Activated CD8-positive, alpha-beta memory T cell treated with anti-CD3 and anti-CD28 coated beads for 24 hours (primary cell): ENCODE measurements around the gene TRIM2.

Source experiments
- DNase-seq: peaks from one replicate; pipeline ENCODE4 v3.0.0-alpha.2; 2020

Gene TRIM2

DNA sequence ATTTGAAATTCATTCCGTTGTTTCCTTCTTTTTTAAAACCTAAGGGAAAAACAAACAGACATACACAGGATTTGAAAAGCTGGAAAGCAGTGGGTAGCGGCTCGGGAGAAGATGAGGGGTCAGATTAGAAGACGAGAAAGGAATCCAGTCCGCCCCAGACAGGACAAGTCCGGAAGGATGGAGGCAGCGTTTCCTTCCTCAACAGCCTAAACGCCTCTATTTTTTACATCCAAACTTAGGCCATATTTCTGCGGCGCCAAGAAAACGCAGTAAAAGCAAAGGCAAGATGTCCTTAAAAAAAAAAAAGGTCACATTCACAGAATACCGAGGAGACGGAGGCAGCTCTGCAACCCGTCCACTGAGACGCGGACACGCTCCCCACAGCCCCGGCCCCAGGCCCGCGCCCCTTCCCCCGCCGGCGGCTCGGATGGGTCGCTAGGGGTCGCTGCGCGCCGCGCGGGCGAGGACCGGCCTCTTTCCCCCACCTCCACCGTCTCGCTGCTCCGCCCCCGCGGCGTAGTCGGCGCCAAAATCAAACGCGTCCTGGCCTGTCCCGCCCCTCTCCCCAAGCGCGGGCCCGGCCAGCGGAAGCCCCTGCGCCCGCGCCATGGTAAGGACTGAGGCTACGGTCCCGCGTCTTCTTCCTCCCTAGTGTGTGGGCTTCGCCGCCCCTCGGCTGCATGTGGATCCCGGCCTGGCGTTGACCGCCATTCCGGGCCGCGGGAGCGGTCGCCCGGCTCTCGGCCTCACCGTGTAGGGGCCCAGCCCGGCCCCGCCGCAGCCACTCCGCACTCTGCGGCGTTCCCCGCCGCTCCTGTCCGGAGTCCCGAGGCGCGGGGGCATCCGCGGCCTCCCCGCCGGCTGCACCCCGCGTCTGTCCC is 140.1 kb downstream of the TRIM2 start, which contains the start of gene MND1:
Gene MND1, plus strand, starts transcription at position 558 of the 881 bp plus-strand sequence. Its CDS starts 50 bp downstream, at position 608.
- DNase-seq: peak; percentile 96

GRCh38 chr4:153345012-153345981 is 141.1 kb downstream of the TRIM2 start:
- DNase-seq: peak; percentile 80

DNA sequence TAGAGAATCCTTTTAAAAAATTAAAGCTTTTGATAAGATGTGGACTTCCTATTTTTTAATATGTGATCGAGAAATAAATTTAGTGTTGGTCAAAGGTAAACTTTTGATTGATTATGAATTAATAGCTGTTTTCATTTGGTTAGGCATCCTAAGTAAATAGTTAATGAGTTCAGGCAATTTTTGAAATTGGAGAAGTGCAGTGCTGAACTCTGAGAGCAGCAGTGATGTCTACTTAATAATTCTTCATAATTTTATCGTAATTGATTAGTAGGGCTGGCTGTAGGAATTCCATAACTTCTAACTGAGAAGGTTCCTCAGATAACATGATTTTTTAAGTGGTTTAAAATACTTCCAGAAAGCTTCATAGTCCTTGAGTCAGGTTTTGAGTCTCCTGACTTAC is 141.8 kb downstream of the TRIM2 start:
- no peak for DNase-seq

DNA sequence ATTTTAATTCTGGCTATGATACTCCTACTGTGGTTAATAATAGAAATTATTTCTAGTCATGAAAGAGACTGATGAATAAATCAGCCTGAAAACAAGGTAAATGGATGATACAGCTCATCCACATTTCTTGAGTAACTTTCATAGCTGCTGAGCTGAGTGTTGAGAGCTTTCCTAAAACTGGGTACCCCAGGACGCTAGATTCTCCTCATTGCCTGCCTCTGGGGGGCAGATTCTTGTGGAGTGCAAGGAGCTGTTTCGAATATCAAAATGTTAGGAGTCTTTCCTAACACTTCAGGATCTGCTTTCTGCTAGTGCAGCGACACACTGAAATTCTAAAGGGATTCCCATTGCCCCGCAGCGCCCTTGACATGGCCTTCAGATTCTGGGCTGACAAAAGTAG is 142.3 kb downstream of the TRIM2 start:
- DNase-seq: no peak

DNA sequence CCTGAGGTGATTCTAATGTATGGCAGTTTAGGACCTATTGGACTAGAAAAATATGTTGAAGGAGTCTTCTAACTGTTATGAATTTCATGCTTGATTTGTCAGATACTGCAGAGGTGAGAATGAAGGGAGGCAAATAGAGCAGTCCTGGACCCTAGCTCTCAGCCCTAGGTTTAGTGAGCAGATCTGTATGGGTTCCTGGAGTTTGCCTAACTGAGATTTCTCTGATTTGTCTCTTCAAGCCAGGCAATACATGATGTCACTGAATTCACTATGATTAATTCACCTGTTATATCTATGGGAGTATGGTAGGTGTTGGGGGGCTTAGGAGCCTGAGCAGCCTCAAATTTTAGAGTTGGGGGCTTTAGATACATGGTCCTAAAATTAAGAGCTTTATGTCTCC is 142.9 kb downstream of the TRIM2 start:
- no peak for DNase-seq

DNA sequence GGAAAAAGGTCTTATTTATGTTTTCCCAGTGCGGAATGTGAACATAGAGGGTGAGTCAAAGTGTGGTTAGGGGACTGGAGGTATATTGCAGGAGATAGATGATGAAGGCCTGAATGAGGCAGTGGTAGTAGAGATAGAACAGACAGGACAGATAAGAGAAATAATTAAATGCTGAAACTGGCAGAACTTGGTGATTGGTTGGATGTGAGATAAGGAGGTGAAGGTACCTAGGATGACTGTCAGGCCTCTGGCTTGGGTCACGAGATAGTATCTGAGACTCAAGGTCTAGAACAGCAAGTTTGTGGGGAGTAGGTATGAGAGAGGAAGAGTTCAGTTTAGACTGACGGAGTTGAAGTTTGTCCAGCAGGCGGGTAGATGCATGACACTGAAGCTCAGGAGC is 143.8 kb downstream of the TRIM2 start:
- DNase-seq: no peak

- DNase-seq: no peak
Observed at GRCh38 chr4:153349206-153349805, 145.1 kb downstream of the TRIM2 start.

- no peak for DNase-seq
Observed at GRCh38 chr4:153362184-153362583, 157.9 kb downstream of the TRIM2 start.

GRCh38 chr4:153364061-153364460 is 159.8 kb downstream of the TRIM2 start:
- DNase-seq: no peak

DNA sequence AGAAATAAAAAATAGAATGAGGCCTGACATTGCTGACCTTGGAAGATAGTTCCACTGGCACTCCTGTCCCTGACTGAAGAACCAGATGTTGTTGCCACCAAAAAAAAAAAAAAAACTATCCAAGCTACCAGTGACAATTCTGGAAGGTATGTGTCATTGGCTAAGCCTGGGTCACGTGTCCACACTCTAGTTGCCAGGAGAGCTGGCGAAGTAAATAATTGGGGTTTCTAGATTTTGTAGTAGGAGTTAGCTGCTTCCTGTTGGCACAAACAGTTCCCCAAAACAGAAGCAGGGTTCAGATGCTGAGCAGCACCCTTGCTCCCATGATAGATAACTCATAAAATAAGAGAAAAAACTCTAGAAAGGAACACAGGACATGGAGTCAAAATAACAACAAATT is 160.8 kb downstream of the TRIM2 start:
- no peak for DNase-seq

GRCh38 chr4:153366486-153366885 is 162.2 kb downstream of the TRIM2 start:
- DNase-seq: no peak

GRCh38 chr4:153367092-153367491 is 162.8 kb downstream of the TRIM2 start:
- no peak for DNase-seq

DNA sequence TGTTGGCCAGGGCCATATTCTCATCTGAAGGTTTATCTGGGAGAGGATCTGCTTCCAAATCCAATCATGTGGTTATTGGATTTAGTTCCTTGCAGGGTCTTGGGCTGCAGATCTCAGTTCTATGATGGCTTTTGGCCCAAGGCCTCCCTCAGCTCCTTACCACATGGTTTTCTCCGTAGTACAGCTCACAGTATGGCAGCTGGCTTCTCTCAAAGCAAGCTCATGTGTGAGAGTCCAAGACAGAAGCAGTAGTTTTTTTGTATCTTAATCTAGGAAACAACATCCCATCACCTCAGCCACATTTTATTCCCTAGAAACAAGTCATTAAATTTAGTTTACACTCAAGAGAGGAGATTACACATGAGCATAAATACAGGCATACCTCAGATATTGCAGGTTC is 164.8 kb downstream of the TRIM2 start:
- DNase-seq: no peak

GRCh38 chr4:153371701-153372234 is 167.5 kb downstream of the TRIM2 start:
- no peak for DNase-seq

DNA sequence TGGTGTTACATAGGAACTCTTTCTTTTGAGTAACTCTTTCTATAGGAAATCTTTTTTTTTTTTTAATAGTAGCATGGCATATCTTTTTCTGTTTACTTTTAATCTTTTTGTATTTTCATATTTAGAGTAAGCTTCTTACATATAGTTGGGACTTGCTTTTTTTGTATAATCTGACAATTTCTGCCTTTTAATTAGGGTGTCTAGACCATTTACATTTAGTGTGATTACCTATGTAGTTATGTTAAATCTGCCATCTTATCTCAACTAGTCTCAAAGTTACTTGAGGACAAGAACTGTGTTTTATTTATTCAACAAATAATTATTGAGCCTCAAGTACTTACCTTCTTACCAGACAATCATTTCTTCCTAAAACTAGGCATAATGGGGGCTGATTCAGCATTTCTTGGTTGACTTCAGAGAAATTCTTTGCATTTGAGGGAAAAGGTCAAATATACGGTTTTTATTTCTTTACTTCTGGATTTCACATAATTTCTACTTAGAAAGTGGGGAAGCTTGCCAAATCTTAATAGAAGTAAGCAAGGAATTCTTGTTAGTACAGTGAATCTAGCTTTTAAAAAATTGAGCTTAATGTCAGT is 168.8 kb downstream of the TRIM2 start:
- DNase-seq: no peak

DNA sequence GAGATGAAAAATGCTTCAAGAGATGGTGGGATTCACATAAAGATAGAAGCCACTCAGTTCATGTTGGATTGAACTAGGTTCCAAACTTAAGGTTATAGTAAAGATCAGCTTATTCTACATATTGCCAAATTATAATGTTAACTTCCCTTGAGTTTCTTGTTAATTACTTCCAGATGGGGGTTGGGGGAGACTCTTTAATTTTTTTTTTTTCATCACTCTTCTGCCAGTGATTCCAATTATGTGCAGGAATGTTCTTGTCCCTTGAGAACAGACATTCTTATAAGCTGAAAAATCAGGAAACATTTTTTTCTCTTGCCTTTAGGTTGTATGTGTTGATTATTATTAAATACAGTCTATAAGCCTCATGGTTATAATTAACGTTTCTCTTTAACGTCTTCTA is 170.2 kb downstream of the TRIM2 start:
- DNase-seq: no peak

DNA sequence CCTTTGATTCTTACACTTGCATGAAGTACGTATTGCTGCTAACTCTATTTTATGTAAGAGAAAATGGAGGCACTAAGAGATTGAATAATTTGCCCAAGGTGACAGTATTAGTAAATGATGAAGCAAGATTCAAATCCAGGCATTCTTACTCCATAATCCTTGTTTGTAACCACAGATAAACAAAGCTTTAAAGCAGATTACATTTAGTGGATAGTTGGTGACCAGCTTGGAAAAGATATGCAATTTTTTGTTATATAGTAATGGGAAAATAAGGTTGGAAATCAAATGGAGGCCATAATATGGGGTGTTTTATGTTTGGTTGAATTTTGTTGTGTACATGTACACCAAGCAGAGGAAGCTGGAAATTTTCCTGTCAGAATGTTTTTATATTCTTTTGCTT is 171.1 kb downstream of the TRIM2 start:
- no peak for DNase-seq

GRCh38 chr4:153383131-153383530 is 178.9 kb downstream of the TRIM2 start:
- DNase-seq: no peak

GRCh38 chr4:153384160-153384559 is 179.9 kb downstream of the TRIM2 start:
- DNase-seq: no peak

DNA sequence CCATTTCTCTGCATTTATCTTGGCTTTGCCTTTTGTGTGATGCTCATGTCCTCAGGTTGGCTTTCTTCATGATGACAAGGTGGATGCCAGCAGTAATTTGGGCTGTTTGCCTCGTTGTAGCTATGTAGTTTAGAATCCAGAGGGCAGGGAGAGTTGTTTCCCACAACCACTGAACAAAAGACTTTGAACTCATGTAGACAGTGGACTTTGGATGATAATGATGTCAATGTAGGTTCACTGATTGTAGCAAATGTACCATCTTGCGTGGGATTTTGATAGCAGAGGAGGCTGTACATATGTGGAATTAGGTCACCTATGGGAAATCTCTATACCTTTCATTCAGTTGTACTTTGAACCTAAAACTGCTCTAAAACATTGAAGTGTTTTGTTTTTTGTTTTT is 181.5 kb downstream of the TRIM2 start:
- no peak for DNase-seq

DNA sequence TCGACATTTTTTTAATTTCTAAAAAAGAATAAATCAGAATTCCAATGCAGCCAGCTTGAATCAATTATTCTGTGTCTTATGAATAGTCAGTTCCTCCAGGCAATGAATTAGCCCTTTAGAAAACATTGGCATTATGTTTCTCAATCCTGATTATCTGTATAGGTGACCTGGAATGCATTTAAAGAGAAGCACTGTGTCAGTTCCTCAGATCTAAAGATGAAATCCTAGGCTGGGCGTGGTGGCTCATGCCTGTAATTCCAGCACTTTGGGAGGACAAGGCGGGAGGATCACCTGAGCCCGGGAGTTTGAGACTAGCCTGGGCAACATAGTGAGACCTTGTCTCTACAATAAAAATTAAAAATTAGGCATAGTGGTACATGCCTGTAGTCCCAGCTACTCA is 183.7 kb downstream of the TRIM2 start:
- DNase-seq: no peak
